ENCODE data around the gene KRT81. TPM values are rescaled to one million over a fixed set of nuclear protein-coding genes. Genes with fewer than 3 reads are reported as not detected.

The KRT81 gene
- total and polyA plus RNA-seq, 4 donors: 0.45 to 2.9 TPM; not detected in 2

DNA sequence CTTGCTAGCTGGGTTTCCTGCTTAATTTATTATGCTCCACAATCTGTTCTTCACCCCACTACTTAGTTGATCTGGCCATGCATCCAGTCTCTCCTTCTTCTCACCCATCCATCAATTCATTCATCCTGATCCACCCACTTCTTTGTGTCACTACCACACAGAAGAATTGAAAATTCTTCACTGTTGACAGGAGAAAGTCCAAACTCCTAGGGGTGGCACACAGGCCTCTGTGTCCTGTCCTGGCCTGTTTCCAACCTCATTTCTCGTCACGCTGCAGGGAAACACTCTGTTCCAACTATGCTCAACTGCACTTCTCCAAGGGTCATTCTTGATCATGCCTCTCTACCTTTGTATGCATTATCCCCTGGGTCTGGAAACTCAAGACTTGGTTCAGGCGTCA is 40.5 kb upstream of the KRT81 start:
- Histone ChIP-seq H3K4me3 (ENCODE audit: low read length in 2 of 2) (no peak overlapping the region), H3K4me1 (ENCODE audit: control insufficient read depth in 1 of 2, insufficient read depth in 2 of 2, low read length in 2 of 2) (no peaks in the 10 kb centered on the region), H3K27ac (ENCODE audit: low read depth in 1 of 2, low read length in 2 of 2) (no peak overlapping the region), H3K9me3 (ENCODE audit: control insufficient read depth, low read length) (peaks cover 2% of the 10 kb centered on the region), H3K27me3 (ENCODE audit: control insufficient read depth in 1 of 2, insufficient read depth in 2 of 2, low read length in 1 of 2) (no peaks in the 10 kb centered on the region), H3K36me3 (ENCODE audit: control insufficient read depth in 1 of 2, insufficient read depth in 2 of 2, low read length in 1 of 2) (no peaks in the 10 kb centered on the region)
- no peak for ATAC-seq (ENCODE audit: low FRiP score)
- no peak for DNase-seq
- 90 to 95% methylated on average over 3 of the region's 3 CpGs for WGBS, 2 donors
- intact Hi-C loops (cut with DNase I): no loop called here

DNA sequence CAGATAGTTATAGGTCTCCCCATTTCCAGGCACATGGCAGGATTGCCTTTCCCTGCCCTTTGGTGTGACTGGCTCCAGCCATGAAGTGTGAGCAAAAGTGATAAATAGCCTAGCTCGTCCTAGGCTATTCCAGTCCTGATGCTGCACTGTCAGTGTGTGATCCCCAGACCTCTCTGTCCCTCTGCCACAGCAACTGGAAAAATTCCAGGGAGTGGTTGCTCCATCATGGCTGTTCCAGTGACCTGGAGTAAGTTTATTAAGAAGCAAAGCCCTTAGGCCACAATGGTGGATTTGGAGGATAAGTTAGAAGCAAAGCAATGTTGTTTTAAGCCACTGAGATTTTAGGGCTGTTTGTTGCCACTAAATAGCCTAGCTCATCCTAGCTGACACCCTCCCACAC is 39.7 kb upstream of the KRT81 start:
- DNase-seq (peak in 1 of 2 donors; percentile 16), ATAC-seq (ENCODE audit: low FRiP score) (no peak)
- intact Hi-C loops (cut with DNase I): no loop called here
- 50 to 90% methylated on average over 1 of the region's 1 CpG for WGBS, 2 donors
- Histone ChIP-seq H3K9me3 (ENCODE audit: control insufficient read depth, low read length) (peaks cover 2% of the 10 kb centered on the region), H3K36me3 (ENCODE audit: control insufficient read depth in 1 of 2, insufficient read depth in 2 of 2, low read length in 1 of 2) (no peaks in the 10 kb centered on the region), H3K4me3 (ENCODE audit: low read length in 2 of 2) (no peak overlapping the region), H3K27me3 (ENCODE audit: control insufficient read depth in 1 of 2, insufficient read depth in 2 of 2, low read length in 1 of 2) (no peaks in the 10 kb centered on the region), H3K27ac (ENCODE audit: low read depth in 1 of 2, low read length in 2 of 2) (no peak overlapping the region), H3K4me1 (ENCODE audit: control insufficient read depth in 1 of 2, insufficient read depth in 2 of 2, low read length in 2 of 2) (no peaks in the 10 kb centered on the region)

DNA sequence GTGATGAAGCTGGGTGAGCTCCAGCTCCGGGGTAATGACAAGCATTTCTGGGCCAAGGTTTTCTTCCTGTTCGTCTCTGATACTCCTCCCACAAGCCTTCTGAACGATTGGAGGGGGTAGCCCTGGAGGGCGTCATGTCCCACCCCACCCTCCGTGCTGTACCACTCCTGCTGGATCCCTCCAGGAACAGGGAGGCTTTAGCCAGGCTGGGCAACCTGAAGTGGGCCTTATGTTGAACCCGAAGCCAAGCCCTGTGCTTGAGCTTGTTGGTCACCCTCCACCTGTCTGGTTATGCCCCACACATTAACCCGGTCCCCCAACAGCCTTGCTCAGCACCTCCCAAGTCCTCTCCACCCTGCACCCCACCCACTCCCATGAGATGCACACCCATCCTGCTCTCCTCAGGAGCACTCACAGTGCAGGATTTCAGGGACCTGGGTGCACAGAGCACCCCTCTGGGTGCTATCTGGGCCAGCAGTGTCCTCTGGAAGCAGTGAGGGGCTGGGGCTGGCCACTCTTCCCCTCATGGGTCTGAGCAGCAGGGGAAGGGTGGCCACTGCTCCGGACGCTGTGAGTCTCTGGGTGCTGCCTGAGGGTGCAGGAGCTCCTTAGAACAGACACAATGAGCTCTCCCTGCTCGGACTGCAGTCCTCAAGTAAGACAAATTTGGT is 36.6 kb upstream of the KRT81 start:
- intact Hi-C loops (cut with DNase I): loop anchor here (1.0 to 5.0 kb wide), 4 partner anchors 101 to 172 kb away; no protein-coding TSS in a partner anchor
- H3K27me3 ChIP-seq (ENCODE audit: control insufficient read depth in 1 of 2, insufficient read depth in 2 of 2, low read length in 1 of 2): no peaks in the 10 kb centered on the region
- H3K36me3 ChIP-seq (ENCODE audit: control insufficient read depth in 1 of 2, insufficient read depth in 2 of 2, low read length in 1 of 2): no peaks in the 10 kb centered on the region
- H3K4me3 ChIP-seq (ENCODE audit: low read length in 2 of 2): no peak overlapping the region
- peak in 1 of 2 donors; percentile 61 for DNase-seq
- H3K9me3 ChIP-seq (ENCODE audit: control insufficient read depth, low read length): no peaks in the 10 kb centered on the region
- no peak overlapping the region for H3K27ac ChIP-seq (ENCODE audit: low read depth in 1 of 2, low read length in 2 of 2)
- H3K4me1 ChIP-seq (ENCODE audit: control insufficient read depth in 1 of 2, insufficient read depth in 2 of 2, low read length in 2 of 2): no peaks in the 10 kb centered on the region
- 66 to 69% methylated on average over 10 of the region's 10 CpGs for WGBS, 2 donors
- no peak for ATAC-seq (ENCODE audit: low FRiP score)

DNA sequence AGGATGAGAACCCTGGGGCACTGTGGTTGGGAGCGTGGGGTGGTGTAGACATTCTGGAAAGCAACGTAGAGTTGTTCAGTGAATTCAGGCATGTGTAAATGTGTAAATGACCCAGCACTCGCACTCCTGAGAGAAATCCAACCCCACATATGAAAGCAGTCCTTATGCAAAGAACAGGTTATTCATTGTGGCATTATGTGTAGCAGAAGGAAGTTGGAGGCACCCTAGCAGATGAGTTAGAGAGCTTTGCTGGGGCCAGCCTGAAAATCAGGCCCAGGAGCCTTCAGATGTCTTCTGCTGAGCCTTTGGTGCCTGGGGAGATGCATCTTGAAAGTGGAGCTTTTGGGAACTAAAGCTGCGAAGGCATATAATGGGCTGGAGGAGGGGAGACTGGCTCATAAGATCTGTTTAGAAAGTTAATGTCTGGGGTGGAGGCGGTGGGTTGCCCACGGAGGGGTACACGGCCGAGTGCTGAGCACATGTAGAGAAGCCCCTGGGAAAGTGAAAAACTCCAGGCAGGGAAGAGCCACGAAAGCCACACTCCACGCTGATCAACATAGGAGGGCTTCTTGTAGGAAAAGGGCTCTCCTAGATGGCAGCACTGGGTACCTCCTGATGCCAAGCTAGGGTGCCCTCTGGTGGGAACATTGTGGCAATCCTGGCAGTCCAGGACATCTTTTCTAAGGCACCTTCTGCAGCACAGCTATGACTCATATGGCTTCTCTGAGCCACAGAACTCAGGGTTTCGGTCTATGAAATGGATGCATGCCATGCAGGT is 35.9 kb upstream of the KRT81 start:
- intact Hi-C loops (cut with DNase I): loop anchor here (1.0 to 5.0 kb wide), 4 partner anchors 100 to 171 kb away; no protein-coding TSS in a partner anchor
- Histone ChIP-seq H3K27ac (ENCODE audit: low read depth in 1 of 2, low read length in 2 of 2) (peak overlapping the region in 1 of 2 donors; percentile 27), H3K36me3 (ENCODE audit: control insufficient read depth in 1 of 2, insufficient read depth in 2 of 2, low read length in 1 of 2) (no peaks in the 10 kb centered on the region), H3K4me1 (ENCODE audit: control insufficient read depth in 1 of 2, insufficient read depth in 2 of 2, low read length in 2 of 2) (no peaks in the 10 kb centered on the region), H3K27me3 (ENCODE audit: control insufficient read depth in 1 of 2, insufficient read depth in 2 of 2, low read length in 1 of 2) (no peaks in the 10 kb centered on the region), H3K9me3 (ENCODE audit: control insufficient read depth, low read length) (no peaks in the 10 kb centered on the region), H3K4me3 (ENCODE audit: low read length in 2 of 2) (no peak overlapping the region)
- ATAC-seq (ENCODE audit: low FRiP score): peak; percentile 81
- DNase-seq: peak; percentile 86 to 88
- WGBS, 2 donors: 54 to 64% methylated on average over 11 of the region's 11 CpGs

DNA sequence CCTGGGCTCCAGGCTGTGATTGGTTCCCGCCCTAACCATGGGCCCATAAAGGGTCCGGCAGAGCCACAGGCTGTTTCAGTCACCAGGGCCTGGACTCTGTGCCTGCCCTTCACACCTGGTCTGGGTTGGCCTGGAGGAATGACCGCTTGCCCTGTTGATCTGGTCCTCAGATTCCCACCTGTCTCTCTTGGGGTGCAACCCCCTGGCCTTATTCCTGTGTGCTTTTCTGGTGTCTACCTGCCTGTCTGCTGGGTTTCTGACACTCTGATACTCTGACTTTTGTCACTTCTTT is 32.8 kb upstream of the KRT81 start:
- H3K9me3 ChIP-seq (ENCODE audit: control insufficient read depth, low read length): no peaks in the 10 kb centered on the region
- intact Hi-C loops (cut with DNase I): loop anchor here in 1 of 2 donors (5.0 kb wide), 2 partner anchors 42 to 112 kb away; no protein-coding TSS in a partner anchor
- H3K4me1 ChIP-seq (ENCODE audit: control insufficient read depth in 1 of 2, insufficient read depth in 2 of 2, low read length in 2 of 2): no peaks in the 10 kb centered on the region
- ATAC-seq (ENCODE audit: low FRiP score) (no peak), DNase-seq (peak in 1 of 2 donors; percentile 42)
- H3K4me3 ChIP-seq (ENCODE audit: low read length in 2 of 2): no peak overlapping the region
- no peak overlapping the region for H3K27ac ChIP-seq (ENCODE audit: low read depth in 1 of 2, low read length in 2 of 2)
- H3K36me3 ChIP-seq (ENCODE audit: control insufficient read depth in 1 of 2, insufficient read depth in 2 of 2, low read length in 1 of 2): no peaks in the 10 kb centered on the region
- 95 to 97% methylated on average over 3 of the region's 3 CpGs for WGBS, 2 donors
- no peaks in the 10 kb centered on the region for H3K27me3 ChIP-seq (ENCODE audit: control insufficient read depth in 1 of 2, insufficient read depth in 2 of 2, low read length in 1 of 2)

DNA sequence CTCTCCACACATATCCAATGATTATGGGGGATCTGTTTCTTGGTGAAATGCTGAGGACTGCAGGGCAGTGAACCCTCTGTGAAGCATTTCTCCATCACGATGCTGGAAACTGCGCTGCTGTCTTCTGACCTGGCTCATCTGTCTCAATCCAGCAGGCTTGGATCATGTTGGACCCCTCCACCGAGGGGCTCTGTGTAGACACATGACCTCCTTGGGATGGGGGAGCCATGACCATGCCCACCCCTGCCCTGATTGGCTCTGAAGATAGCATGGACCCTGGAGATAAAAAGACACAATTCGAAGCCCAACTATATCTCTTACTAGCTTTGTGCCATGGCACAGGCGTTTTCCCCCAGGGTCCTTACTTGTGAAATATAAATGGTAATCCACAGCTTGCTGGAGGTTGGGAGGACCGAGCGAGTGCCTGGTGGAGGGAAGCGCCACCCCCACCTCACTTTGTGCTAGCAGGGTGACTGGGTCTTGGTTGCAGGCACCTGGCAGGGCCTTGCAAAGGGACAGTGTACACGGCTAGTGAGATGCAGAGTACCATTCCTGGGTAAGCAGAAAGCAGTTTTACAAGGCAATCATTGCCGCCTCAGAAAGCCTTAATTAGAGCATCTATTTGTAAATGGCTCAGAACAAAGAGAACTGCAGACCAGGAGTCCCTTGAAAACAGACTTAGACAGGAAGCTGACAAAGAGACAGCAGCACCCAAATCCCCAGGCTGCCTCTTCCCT is 32.2 kb upstream of the KRT81 start:
- no peaks in the 10 kb centered on the region for H3K4me1 ChIP-seq (ENCODE audit: control insufficient read depth in 1 of 2, insufficient read depth in 2 of 2, low read length in 2 of 2)
- no peak overlapping the region for H3K27ac ChIP-seq (ENCODE audit: low read depth in 1 of 2, low read length in 2 of 2)
- no peaks in the 10 kb centered on the region for H3K36me3 ChIP-seq (ENCODE audit: control insufficient read depth in 1 of 2, insufficient read depth in 2 of 2, low read length in 1 of 2)
- H3K9me3 ChIP-seq (ENCODE audit: control insufficient read depth, low read length): no peaks in the 10 kb centered on the region
- intact Hi-C loops (cut with DNase I): loop anchor here in 1 of 2 donors (5.0 kb wide), 2 partner anchors 41 to 111 kb away; no protein-coding TSS in a partner anchor
- no peaks in the 10 kb centered on the region for H3K27me3 ChIP-seq (ENCODE audit: control insufficient read depth in 1 of 2, insufficient read depth in 2 of 2, low read length in 1 of 2)
- DNase-seq (peak in 1 of 2 donors; percentile 47), ATAC-seq (ENCODE audit: low FRiP score) (no peak)
- no peak overlapping the region for H3K4me3 ChIP-seq (ENCODE audit: low read length in 2 of 2)
- WGBS, 2 donors: 96 to 97% methylated on average over 10 of the region's 10 CpGs

DNA sequence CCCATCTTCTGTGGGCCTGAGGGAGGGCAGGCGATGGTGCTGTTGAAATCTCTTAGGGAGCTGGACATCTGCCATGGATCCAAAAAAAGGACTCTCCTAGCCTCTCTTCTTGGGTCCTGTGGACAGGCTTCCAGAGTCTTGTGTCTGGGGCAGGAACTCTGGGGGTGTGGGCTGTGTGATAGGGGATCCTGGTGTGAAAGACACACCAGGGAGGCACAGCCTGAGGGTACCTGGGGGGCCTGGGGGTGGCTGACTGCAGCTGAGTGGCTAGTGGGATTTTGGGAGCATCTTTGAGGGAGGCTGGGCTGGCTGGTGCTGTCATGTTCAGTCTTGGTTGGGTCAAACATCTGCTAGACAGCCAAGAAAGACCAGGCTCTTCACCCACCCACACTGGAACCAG is 31.7 kb upstream of the KRT81 start:
- H3K27me3 ChIP-seq (ENCODE audit: control insufficient read depth in 1 of 2, insufficient read depth in 2 of 2, low read length in 1 of 2): no peaks in the 10 kb centered on the region
- H3K36me3 ChIP-seq (ENCODE audit: control insufficient read depth in 1 of 2, insufficient read depth in 2 of 2, low read length in 1 of 2): no peaks in the 10 kb centered on the region
- no peaks in the 10 kb centered on the region for H3K4me1 ChIP-seq (ENCODE audit: control insufficient read depth in 1 of 2, insufficient read depth in 2 of 2, low read length in 2 of 2)
- 80 to 93% methylated on average over 1 of the region's 1 CpG for WGBS, 2 donors
- intact Hi-C loops (cut with DNase I): loop anchor here in 1 of 2 donors (5.0 kb wide), 2 partner anchors 41 to 111 kb away; no protein-coding TSS in a partner anchor
- H3K9me3 ChIP-seq (ENCODE audit: control insufficient read depth, low read length): no peaks in the 10 kb centered on the region
- H3K27ac ChIP-seq (ENCODE audit: low read depth in 1 of 2, low read length in 2 of 2): no peak overlapping the region
- no peak for ATAC-seq (ENCODE audit: low FRiP score)
- DNase-seq: peak in 1 of 2 donors; percentile 56
- H3K4me3 ChIP-seq (ENCODE audit: low read length in 2 of 2): no peak overlapping the region

DNA sequence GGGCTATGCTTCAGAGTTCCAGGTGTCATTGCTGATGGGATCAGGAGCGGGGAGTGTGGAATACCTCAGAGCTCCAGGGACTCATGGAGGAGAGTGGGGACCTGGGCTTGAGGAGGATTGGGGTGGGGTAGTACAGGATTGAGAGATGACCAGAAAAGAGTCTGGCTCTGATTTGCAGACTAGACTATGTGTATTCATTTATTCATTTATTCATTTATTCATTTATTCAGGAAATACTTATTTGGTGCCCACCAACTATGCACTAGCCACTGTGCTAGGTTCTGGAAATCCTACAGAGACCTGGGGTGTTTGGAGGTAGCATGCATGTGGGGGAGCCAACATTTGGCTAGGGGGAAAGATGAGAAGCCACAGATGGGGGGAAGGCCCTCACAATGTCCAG is 30.7 kb upstream of the KRT81 start:
- DNase-seq: peak in 1 of 2 donors; percentile 42
- no peaks in the 10 kb centered on the region for H3K36me3 ChIP-seq (ENCODE audit: control insufficient read depth in 1 of 2, insufficient read depth in 2 of 2, low read length in 1 of 2)
- no peak overlapping the region for H3K4me3 ChIP-seq (ENCODE audit: low read length in 2 of 2)
- no peaks in the 10 kb centered on the region for H3K9me3 ChIP-seq (ENCODE audit: control insufficient read depth, low read length)
- ATAC-seq (ENCODE audit: low FRiP score): no peak
- WGBS, 2 donors: 97 to 100% methylated on average over 1 of the region's 1 CpG
- no peak overlapping the region for H3K27ac ChIP-seq (ENCODE audit: low read depth in 1 of 2, low read length in 2 of 2)
- H3K27me3 ChIP-seq (ENCODE audit: control insufficient read depth in 1 of 2, insufficient read depth in 2 of 2, low read length in 1 of 2): no peaks in the 10 kb centered on the region
- no peaks in the 10 kb centered on the region for H3K4me1 ChIP-seq (ENCODE audit: control insufficient read depth in 1 of 2, insufficient read depth in 2 of 2, low read length in 2 of 2)
- intact Hi-C loops (cut with DNase I): loop anchor here in 1 of 2 donors (5.0 kb wide), 2 partner anchors 40 to 110 kb away; no protein-coding TSS in a partner anchor

Data from aorta (tissue), 5 donors.